Tibial artery (tissue), 4 donors: ENCODE results near the gene GALNT2.

Source experiments
- DNase-seq, 2 donors: peaks; one replicate each; pipeline ENCODE4 v3.0.0-alpha.2; 2019
- H3K27ac ChIP-seq, 2 donors: fragments of 200-600 bp; sonication (generic) in 1 of 2; 1 replicate in 1 of 2; 2 replicates in 1 of 2; pipeline ENCODE4 v1.5.1; 2018 to 2019; ENCODE audit warnings: mild to moderate bottlenecking in 1 of 2
- H3K27me3 ChIP-seq, 2 donors: fragments of 200-600 bp; sonication (generic) in 1 of 2; one replicate each; pipeline versions ENCODE4 v1.5.1 to v1.6.0; 2016 to 2019
- H3K36me3 ChIP-seq, 3 donors: fragments of 200-600 bp; sonication (generic) in 2 of 3; one replicate each; pipeline ENCODE4 v1.5.1; 2016 to 2019; ENCODE audit warnings: mild to moderate bottlenecking in 2 of 3
- H3K4me1 ChIP-seq, 4 donors: fragments of 200-600 bp; sonication (generic) in 2 of 4; 1 replicate in 3 of 4; 2 replicates in 1 of 4; pipeline ENCODE4 v1.5.1; 2016 to 2019
- H3K4me3 ChIP-seq, 2 donors: fragments of 200-600 bp; sonication (generic) in 1 of 2; 1 replicate in 1 of 2; 2 replicates in 1 of 2; pipeline ENCODE4 v1.5.1; 2018 to 2019; ENCODE audit warnings: mild to moderate bottlenecking in 2 of 2
- H3K9me3 ChIP-seq, 3 donors: fragments of 200-600 bp; sonication (generic) in 1 of 3; one replicate each; pipeline ENCODE4 v1.5.1; 2016 to 2019
- intact Hi-C: fragments of 100-400 bp; cut with DNase I; formaldehyde crosslinking; loops from one replicate; pipeline ENCODE4 v1.15.0; 2023; ENCODE audit warnings: low total_unique reads
- TF ChIP-seq, protein P1 (sequence below), 2 experiments: fragments of 200-600 bp in 1 of 2; fragments of 450-650 bp in 1 of 2; IDR thresholded peaks; one replicate each; pipeline ENCODE4 v1.5.1; 2017 to 2019; ENCODE audit warnings: antibody characterized with exemption in 2 of 2, mild to moderate bottlenecking in 1 of 2, moderate library complexity in 1 of 2

Gene GALNT2

GRCh38 chr1:230303822-230304221 is 236.8 kb downstream of the GALNT2 start:
- no peaks in the 10 kb centered on the region for H3K36me3 ChIP-seq
- intact Hi-C loops, result loop anchor here (10.0 kb wide), 1 partner anchor 99 kb away; no protein-coding TSS in a partner anchor

GRCh38 chr1:230306169-230306568 is 239.1 kb downstream of the GALNT2 start:
- Histone ChIP-seq H3K27me3 (no peaks in the 10 kb centered on the region), H3K9me3 (no peaks in the 10 kb centered on the region), H3K4me1 (peaks cover 0 to 3% (median 0%) of the 10 kb centered on the region in 4 donors), H3K36me3 (no peaks in the 10 kb centered on the region), H3K4me3 (no peak overlapping the region), H3K27ac (no peak overlapping the region)
- TF ChIP-seq, protein P1, sequence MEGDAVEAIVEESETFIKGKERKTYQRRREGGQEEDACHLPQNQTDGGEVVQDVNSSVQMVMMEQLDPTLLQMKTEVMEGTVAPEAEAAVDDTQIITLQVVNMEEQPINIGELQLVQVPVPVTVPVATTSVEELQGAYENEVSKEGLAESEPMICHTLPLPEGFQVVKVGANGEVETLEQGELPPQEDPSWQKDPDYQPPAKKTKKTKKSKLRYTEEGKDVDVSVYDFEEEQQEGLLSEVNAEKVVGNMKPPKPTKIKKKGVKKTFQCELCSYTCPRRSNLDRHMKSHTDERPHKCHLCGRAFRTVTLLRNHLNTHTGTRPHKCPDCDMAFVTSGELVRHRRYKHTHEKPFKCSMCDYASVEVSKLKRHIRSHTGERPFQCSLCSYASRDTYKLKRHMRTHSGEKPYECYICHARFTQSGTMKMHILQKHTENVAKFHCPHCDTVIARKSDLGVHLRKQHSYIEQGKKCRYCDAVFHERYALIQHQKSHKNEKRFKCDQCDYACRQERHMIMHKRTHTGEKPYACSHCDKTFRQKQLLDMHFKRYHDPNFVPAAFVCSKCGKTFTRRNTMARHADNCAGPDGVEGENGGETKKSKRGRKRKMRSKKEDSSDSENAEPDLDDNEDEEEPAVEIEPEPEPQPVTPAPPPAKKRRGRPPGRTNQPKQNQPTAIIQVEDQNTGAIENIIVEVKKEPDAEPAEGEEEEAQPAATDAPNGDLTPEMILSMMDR (IDR thresholded peaks at IDR 0.05), result no peak
- intact Hi-C loops, result loop anchor here (10.0 kb wide), 1 partner anchor 101 kb away; no protein-coding TSS in a partner anchor
- DNase-seq, result no peak

More at GRCh38 chr1:230303822-230304221, 236.8 kb downstream of the GALNT2 start:
- DNase-seq, result no peak
- Histone ChIP-seq H3K27me3 (no peaks in the 10 kb centered on the region), H3K27ac (no peak overlapping the region), H3K4me1 (peaks cover 0 to 3% (median 0%) of the 10 kb centered on the region in 4 donors), H3K4me3 (no peak overlapping the region), H3K9me3 (no peaks in the 10 kb centered on the region)
- TF ChIP-seq, protein P1 (IDR thresholded peaks at IDR 0.05), result no peak

- Histone ChIP-seq H3K36me3 (no peaks in the 10 kb centered on the region), H3K27me3 (no peaks in the 10 kb centered on the region), H3K27ac (no peak overlapping the region), H3K4me3 (no peak overlapping the region), H3K9me3 (no peaks in the 10 kb centered on the region), H3K4me1 (peaks cover 0 to 3% (median 0%) of the 10 kb centered on the region in 4 donors)
- DNase-seq, result no peak
- TF ChIP-seq, protein P1 (IDR thresholded peaks at IDR 0.05), result no peak
- intact Hi-C loops, result loop anchor here (10.0 kb wide), 1 partner anchor 102 kb away; no protein-coding TSS in a partner anchor
Measured at GRCh38 chr1:230307213-230307612, 240.2 kb downstream of the GALNT2 start.

DNA sequence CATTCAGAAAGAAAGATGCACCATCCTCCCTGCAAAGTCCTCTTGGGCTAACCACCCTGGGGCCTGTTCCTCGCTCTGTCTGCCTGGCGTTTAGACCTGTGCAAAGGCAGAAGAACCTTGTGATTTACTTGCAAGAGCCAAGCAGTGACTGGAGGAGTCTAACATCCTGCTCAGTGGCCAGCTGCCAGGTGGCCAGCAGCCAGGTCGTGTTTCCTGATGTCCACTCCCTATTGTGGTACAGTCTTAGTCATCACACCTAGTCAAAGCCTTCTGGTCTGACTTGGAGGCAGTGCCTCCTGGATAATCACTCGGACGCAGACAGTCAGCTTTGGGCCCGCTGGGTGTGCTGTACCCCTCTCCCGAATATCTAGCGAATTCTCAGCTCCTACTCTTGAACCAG is 241.0 kb downstream of the GALNT2 start:
- Histone ChIP-seq H3K27me3 (no peaks in the 10 kb centered on the region), H3K4me1 (peaks cover 0 to 3% (median 0%) of the 10 kb centered on the region in 4 donors), H3K27ac (no peak overlapping the region), H3K9me3 (no peaks in the 10 kb centered on the region), H3K4me3 (no peak overlapping the region), H3K36me3 (no peaks in the 10 kb centered on the region)
- DNase-seq, result peak in 1 of 2 donors; percentile 35
- TF ChIP-seq, protein P1 (IDR thresholded peaks at IDR 0.05), result no peak
- intact Hi-C loops, result loop anchor here (10.0 kb wide), 1 partner anchor 103 kb away; no protein-coding TSS in a partner anchor

DNA sequence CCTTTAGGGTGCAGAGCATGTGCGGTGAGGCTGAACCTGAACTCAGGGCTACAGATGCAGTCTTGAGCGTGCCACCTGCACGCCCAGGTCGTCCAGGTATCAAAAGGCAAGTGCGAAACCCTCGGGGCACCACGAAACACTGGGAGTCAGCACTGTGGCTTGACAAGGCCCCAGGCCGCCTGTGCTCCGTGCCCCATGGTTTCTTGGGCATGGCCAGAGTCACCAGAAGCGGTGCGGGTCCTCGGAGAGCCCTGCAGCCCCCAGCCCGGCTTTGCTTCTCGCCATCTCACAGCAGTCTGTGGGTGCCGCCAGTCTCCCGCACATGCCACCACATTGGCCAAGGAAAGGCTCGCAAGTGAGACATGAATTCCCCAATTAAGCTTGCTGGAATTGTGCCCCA is 241.8 kb downstream of the GALNT2 start:
- H3K27me3 ChIP-seq, result peaks cover 0 to 1% of the 10 kb centered on the region in 2 donors
- DNase-seq, result no peak
- H3K4me3 ChIP-seq, result no peak overlapping the region
- intact Hi-C loops, result loop anchor here (10.0 kb wide), 1 partner anchor 104 kb away; no protein-coding TSS in a partner anchor
- H3K36me3 ChIP-seq, result no peaks in the 10 kb centered on the region
- TF ChIP-seq, protein P1 (IDR thresholded peaks at IDR 0.05), result no peak
- H3K27ac ChIP-seq, result no peak overlapping the region
- peaks cover 0 to 3% (median 0%) of the 10 kb centered on the region in 4 donors for H3K4me1 ChIP-seq
- H3K9me3 ChIP-seq, result no peaks in the 10 kb centered on the region
